Adrenal gland (tissue), 5 donors: ENCODE measurements around the gene GPC5.

Experiments
- POLR2A ChIP-seq, 2 donors: fragments of 450-650 bp; IDR thresholded peaks; one replicate each; pipeline ENCODE4 v1.6.1; 2017; ENCODE audit warnings: antibody characterized with exemption in 2 of 2, mild to moderate bottlenecking in 2 of 2, moderate library complexity in 1 of 2
- TF ChIP-seq, protein P1 (sequence below), 6 experiments: fragments of 450-650 bp in 4 of 6; fragments of 200-600 bp in 2 of 6; sonication (generic) in 1 of 6; IDR thresholded peaks; 1 replicate in 5 of 6; 2 replicates in 1 of 6; pipeline versions ENCODE4 v1.5.1 to v1.8.0; 2016 to 2021; ENCODE audit warnings: antibody characterized with exemption in 6 of 6, mild to moderate bottlenecking in 2 of 6, moderate library complexity in 1 of 6
- donor health status: DM: no; HTN: no; CAD: no.

DNA sequence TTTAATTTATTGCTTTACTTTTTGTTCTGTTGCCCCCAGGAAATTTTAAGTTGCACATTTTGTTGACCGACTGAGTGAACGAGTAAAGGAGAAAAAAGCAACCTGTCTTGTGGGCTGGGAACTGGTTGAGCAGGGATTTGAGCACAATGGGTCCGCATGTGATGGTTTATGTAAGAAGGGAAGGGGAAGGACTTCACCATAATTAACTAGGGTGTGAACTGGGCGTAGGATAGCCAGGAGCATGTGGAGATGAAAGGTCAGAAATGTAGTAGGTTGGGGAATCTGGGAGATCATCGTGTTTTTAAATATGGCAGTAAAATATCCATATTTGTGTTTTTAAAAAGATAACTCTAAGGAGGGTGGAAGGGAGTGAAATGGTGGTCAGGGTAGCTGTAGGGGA is 99.9 kb downstream of the GPC5 start:
- TF ChIP-seq, protein P1, sequence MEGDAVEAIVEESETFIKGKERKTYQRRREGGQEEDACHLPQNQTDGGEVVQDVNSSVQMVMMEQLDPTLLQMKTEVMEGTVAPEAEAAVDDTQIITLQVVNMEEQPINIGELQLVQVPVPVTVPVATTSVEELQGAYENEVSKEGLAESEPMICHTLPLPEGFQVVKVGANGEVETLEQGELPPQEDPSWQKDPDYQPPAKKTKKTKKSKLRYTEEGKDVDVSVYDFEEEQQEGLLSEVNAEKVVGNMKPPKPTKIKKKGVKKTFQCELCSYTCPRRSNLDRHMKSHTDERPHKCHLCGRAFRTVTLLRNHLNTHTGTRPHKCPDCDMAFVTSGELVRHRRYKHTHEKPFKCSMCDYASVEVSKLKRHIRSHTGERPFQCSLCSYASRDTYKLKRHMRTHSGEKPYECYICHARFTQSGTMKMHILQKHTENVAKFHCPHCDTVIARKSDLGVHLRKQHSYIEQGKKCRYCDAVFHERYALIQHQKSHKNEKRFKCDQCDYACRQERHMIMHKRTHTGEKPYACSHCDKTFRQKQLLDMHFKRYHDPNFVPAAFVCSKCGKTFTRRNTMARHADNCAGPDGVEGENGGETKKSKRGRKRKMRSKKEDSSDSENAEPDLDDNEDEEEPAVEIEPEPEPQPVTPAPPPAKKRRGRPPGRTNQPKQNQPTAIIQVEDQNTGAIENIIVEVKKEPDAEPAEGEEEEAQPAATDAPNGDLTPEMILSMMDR (IDR thresholded peaks at IDR 0.05), result no peak
- TF ChIP-seq POLR2A (IDR thresholded peaks at IDR 0.05), result no peak
